HepG2 (cell line): ENCODE results near the gene AEN. TPM values are rescaled to one million over a fixed set of nuclear protein-coding genes. Genes with fewer than 3 reads are reported as not detected.

Experiments used
- ATAD3A ChIP-seq: sonication (generic); formaldehyde crosslinking; IDR thresholded peaks from 2 replicates; pipeline ENCODE4 v1.4.0; 2020; ENCODE audit warnings: missing genetic modification reagents
- DZIP1 ChIP-seq: sonication (generic); formaldehyde crosslinking; IDR thresholded peaks from 2 replicates; pipeline ENCODE4 v1.5.0; 2020; ENCODE audit warnings: mild to moderate bottlenecking, missing genetic modification reagents
- FIP1L1 ChIP-seq: fragments of 200-400 bp; formaldehyde crosslinking; IDR thresholded peaks from 2 replicates; pipeline ENCODE4 v1.6.1; 2018; ENCODE audit warnings: low read depth, mild to moderate bottlenecking, low read length, moderate library complexity, borderline replicate concordance; ENCODE audit not compliant: insufficient read depth
- HOXA9 ChIP-seq: sonication (generic); formaldehyde crosslinking; IDR thresholded peaks from 2 replicates; pipeline ENCODE4 v1.8.1; 2022; ENCODE audit warnings: missing genetic modification reagents, mild to moderate bottlenecking, moderate library complexity, borderline replicate concordance
- MBNL3 ChIP-seq: fragments of 250-450 bp; sonication (Bioruptor Pico); conservative IDR thresholded peaks from 2 replicates; pipeline ENCODE4 v1.8.0; 2022; ENCODE audit warnings: mild to moderate bottlenecking, inconsistent platforms
- MED8 ChIP-seq: sonication (generic); formaldehyde crosslinking; IDR thresholded peaks from 2 replicates; pipeline ENCODE4 v1.8.1; 2023; ENCODE audit warnings: mild to moderate bottlenecking, missing genetic modification reagents; ENCODE audit not compliant: insufficient replicate concordance
- NFIC ChIP-seq: IDR thresholded peaks from 2 replicates; pipeline ENCODE4 v1.6.1; 2012; ENCODE audit warnings: mild to moderate bottlenecking, low read length, inconsistent platforms
- TFDP2 ChIP-seq: sonication (generic); formaldehyde crosslinking; IDR thresholded peaks from 2 replicates; pipeline ENCODE4 v1.4.0; 2020; ENCODE audit warnings: missing genetic modification reagents
- ZBTB40 ChIP-seq, 2 experiments: fragments of 450-650 bp in 1 of 2; sonication (generic) in 1 of 2; formaldehyde crosslinking in 1 of 2; IDR thresholded peaks; 2 replicates each; pipeline versions ENCODE4 v1.6.1 to v1.8.0; 2016 to 2022; ENCODE audit warnings: antibody characterized with exemption in 1 of 2, mild to moderate bottlenecking in 1 of 2, missing genetic modification reagents in 1 of 2
- ZNF180 ChIP-seq: sonication (generic); formaldehyde crosslinking; IDR thresholded peaks from 2 replicates; pipeline ENCODE4 v1.4.0; 2020; ENCODE audit warnings: low read depth, missing genetic modification reagents, borderline replicate concordance
- ZNF331 ChIP-seq: sonication (generic); formaldehyde crosslinking; IDR thresholded peaks from 2 replicates; pipeline ENCODE4 v1.4.0; 2020; ENCODE audit warnings: missing genetic modification reagents
- ZNF362 ChIP-seq: sonication (generic); formaldehyde crosslinking; IDR thresholded peaks from 2 replicates; pipeline ENCODE4 v1.4.0; 2020; ENCODE audit warnings: missing genetic modification reagents, mild to moderate bottlenecking, borderline replicate concordance
- ZNF557 ChIP-seq: sonication (generic); formaldehyde crosslinking; IDR thresholded peaks from 2 replicates; pipeline ENCODE4 v1.4.0; 2020; ENCODE audit warnings: missing genetic modification reagents
- polyA plus RNA-seq, 8 experiments: library from polyadenylated mRNA; depleted of rRNA in 3 of 8; stranded (reverse) in 7 of 8; unstranded in 1 of 8; fragments of >200 nt; fragmentation: Illumina TruSeq in 4 of 8; extraction: Trizol in 4 of 8; gene quantifications; 2 replicates each; pipeline versions ENCODE4 v1.2.1 to v1.2.3, GENCODE V29; 2011 to 2016; ENCODE audit warnings: low read depth in 4 of 8, missing spikeins in 1 of 8, mixed read lengths in 1 of 8; ENCODE audit not compliant: insufficient read depth in 1 of 8
- total RNA-seq, 5 experiments: library from RNA; depleted of rRNA; stranded (reverse); fragments of >200 nt; fragmentation: Illumina TruSeq; extraction: Trizol; gene quantifications; 2 replicates each; pipeline ENCODE4 v1.2.3, GENCODE V29; 2016; ENCODE audit warnings: low read depth in 1 of 5

AEN gene
- total and polyA plus RNA-seq, 2 of the 13 experiments (the other 11 are each of a cell fraction or from before 2014, with no cell fraction given), result 51.3 to 118 TPM

- no peak for TF ChIP-seq ZBTB40 (IDR thresholded peaks at IDR 0.05)
- no peak for TF ChIP-seq ZBTB40 (CRISPR knock-in tag; IDR thresholded peaks at IDR 0.05)
- no peak for TF ChIP-seq HOXA9 (CRISPR knock-in tag)
- no peak for TF ChIP-seq TFDP2
- no peak for TF ChIP-seq ATAD3A (CRISPR knock-in tag)
- no peak for TF ChIP-seq FIP1L1
- TF ChIP-seq ZNF331 (CRISPR knock-in tag), result peak; percentile 64; the same call in 1 of the 2 replicates
- no peak for TF ChIP-seq NFIC
- no peak for TF ChIP-seq MED8
- TF ChIP-seq ZNF362 (CRISPR knock-in tag), result no peak
- no peak for TF ChIP-seq ZNF180 (CRISPR knock-in tag)
- TF ChIP-seq MBNL3 (CRISPR knock-in tag), result no peak
- no peak for TF ChIP-seq DZIP1 (CRISPR knock-in tag)
- TF ChIP-seq ZNF557 (CRISPR knock-in tag), result 0 out of 2 replicates have a peak, but pooled peaks have one; percentile 24
These were observed 15.7 kb upstream of the AEN start (continued) for GRCh38 chr15:88605189-88606069.
